GM23338 (cell line): ENCODE data around the gene LRRC38.

Experiments used
- CREB1 ChIP-seq: fragments of 250-450 bp; sonication (Bioruptor Pico); IDR thresholded peaks from 2 replicates; pipeline ENCODE4 v1.5.0; 2020; ENCODE audit warnings: low read depth, mild to moderate bottlenecking, moderate library complexity
- EZH2 ChIP-seq: fragments of 200-600 bp; sonication (generic); IDR thresholded peaks from one replicate; pipeline ENCODE4 v1.8.0; 2017; ENCODE audit warnings: antibody characterized with exemption, mild to moderate bottlenecking, low read depth; ENCODE audit not compliant: unreplicated experiment
- EZH2phosphoT487 ChIP-seq: fragments of 200-600 bp; sonication (generic); IDR thresholded peaks from one replicate; pipeline ENCODE4 v1.8.1; 2018; ENCODE audit warnings: antibody characterized with exemption; ENCODE audit not compliant: unreplicated experiment
- POLR2AphosphoS5 ChIP-seq: IDR thresholded peaks from 2 replicates; pipeline ENCODE4 v1.6.1; 2016; ENCODE audit warnings: antibody characterized with exemption, low read depth
- ZNF331 ChIP-seq: fragments of 250-450 bp; sonication (Bioruptor Pico); IDR thresholded peaks from 2 replicates; pipeline ENCODE4 v1.5.0; 2020; ENCODE audit warnings: low read depth, mild to moderate bottlenecking, moderate library complexity
- TF ChIP-seq, protein P1 (sequence below), 2 experiments: fragments of 200-600 bp in 1 of 2; sonication (generic) in 1 of 2; conservative IDR thresholded peaks; 2 replicates each; pipeline versions ENCODE4 v1.5.1 to v1.6.1; 2016 to 2017; ENCODE audit warnings: antibody characterized with exemption in 2 of 2, low read depth in 2 of 2, mild to moderate bottlenecking in 2 of 2, moderate library complexity in 1 of 2

DNA sequence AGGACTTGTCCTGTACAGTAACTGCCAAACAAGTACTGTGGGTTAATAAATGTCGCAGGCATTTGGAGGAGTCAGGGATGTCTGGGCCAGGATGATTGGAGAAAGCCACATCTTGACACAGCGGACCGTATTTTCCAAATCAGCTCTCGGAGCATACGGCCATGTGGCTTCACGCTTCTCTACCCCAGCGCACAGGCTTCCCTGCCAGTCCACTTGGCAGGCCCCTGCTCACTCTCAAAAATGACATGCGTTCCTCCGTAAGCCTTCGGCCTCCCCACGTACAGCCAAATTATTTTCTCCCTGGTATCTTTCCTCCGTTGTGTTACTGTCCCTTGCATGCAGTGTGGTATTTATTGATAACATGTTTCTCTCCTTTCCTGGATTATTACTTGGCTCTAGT is 7.2 kb upstream of the LRRC38 start:
- TF ChIP-seq CREB1 (CRISPR knock-in tag) (no peak), EZH2phosphoT487 (no peak), ZNF331 (CRISPR knock-in tag) (no peak), EZH2 (no peak), POLR2AphosphoS5 (no peak)
- TF ChIP-seq, protein P1, sequence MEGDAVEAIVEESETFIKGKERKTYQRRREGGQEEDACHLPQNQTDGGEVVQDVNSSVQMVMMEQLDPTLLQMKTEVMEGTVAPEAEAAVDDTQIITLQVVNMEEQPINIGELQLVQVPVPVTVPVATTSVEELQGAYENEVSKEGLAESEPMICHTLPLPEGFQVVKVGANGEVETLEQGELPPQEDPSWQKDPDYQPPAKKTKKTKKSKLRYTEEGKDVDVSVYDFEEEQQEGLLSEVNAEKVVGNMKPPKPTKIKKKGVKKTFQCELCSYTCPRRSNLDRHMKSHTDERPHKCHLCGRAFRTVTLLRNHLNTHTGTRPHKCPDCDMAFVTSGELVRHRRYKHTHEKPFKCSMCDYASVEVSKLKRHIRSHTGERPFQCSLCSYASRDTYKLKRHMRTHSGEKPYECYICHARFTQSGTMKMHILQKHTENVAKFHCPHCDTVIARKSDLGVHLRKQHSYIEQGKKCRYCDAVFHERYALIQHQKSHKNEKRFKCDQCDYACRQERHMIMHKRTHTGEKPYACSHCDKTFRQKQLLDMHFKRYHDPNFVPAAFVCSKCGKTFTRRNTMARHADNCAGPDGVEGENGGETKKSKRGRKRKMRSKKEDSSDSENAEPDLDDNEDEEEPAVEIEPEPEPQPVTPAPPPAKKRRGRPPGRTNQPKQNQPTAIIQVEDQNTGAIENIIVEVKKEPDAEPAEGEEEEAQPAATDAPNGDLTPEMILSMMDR (conservative IDR thresholded peaks at IDR 0.05; ENCODE audit: low read depth in 2 of 2) = no peak
